Measurements from ENCODE around the gene HOXA13.

DNA sequence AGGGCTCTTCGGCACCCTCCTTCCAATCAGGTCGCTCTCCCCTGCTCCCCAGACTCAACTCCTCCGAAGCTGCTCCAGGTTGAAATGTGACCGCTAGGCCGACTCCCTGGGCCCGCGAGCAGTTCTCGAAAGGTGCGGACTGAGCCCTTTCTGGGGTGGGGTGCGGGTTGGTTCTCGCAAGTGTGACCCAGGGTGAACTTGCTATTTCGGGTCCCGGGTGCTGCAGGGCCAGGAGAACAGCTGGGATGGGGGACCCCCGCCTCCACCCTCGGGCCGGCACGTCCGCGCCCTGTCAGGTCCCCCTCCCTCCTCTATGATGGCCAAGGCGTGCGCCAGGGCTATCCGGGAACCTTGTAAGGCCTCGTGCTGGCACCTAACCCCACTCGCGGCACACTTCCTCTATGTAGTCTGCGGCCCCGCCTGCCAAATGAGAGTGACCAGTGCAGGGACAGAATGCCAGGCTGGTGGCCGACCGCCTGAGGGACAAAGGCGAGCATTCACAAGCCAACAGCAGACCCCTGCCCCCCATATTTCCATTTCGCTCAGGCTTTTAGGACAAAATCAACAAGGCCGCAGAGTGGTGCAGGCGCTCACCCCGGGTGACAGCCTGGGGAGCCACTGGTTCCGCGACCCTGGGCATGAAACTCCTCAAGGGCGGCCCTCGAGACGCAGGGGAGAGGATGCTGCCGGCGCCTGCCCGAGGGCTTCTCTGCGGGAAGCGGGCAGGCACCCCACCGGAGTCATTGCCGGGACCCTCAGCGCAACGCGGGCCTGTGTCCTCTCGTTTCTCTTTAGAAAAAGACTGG lies 13.7 kb upstream of the HOXA13 start:
- no peak for TF ChIP-seq FOXA1 (IDR thresholded peaks at IDR 0.05)
- no peak for TF ChIP-seq SP1 (IDR thresholded peaks at IDR 0.05)
- TF ChIP-seq, protein P1, sequence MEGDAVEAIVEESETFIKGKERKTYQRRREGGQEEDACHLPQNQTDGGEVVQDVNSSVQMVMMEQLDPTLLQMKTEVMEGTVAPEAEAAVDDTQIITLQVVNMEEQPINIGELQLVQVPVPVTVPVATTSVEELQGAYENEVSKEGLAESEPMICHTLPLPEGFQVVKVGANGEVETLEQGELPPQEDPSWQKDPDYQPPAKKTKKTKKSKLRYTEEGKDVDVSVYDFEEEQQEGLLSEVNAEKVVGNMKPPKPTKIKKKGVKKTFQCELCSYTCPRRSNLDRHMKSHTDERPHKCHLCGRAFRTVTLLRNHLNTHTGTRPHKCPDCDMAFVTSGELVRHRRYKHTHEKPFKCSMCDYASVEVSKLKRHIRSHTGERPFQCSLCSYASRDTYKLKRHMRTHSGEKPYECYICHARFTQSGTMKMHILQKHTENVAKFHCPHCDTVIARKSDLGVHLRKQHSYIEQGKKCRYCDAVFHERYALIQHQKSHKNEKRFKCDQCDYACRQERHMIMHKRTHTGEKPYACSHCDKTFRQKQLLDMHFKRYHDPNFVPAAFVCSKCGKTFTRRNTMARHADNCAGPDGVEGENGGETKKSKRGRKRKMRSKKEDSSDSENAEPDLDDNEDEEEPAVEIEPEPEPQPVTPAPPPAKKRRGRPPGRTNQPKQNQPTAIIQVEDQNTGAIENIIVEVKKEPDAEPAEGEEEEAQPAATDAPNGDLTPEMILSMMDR (IDR thresholded peaks at IDR 0.05; ENCODE audit: low read depth, low read length, missing input control): no peak
- no peak for TF ChIP-seq YY1 (IDR thresholded peaks at IDR 0.05)
- no peak for TF ChIP-seq GABPA (IDR thresholded peaks at IDR 0.05 in 1 of 2, conservative IDR thresholded peaks at IDR 0.05 in 1 of 2)
- TF ChIP-seq NR2F2 (IDR thresholded peaks at IDR 0.05): no peak
- TF ChIP-seq, protein P2, sequence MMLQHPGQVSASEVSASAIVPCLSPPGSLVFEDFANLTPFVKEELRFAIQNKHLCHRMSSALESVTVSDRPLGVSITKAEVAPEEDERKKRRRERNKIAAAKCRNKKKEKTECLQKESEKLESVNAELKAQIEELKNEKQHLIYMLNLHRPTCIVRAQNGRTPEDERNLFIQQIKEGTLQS (IDR thresholded peaks at IDR 0.05): no peak
- TF ChIP-seq, protein P3, sequence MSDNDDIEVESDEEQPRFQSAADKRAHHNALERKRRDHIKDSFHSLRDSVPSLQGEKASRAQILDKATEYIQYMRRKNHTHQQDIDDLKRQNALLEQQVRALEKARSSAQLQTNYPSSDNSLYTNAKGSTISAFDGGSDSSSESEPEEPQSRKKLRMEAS (IDR thresholded peaks at IDR 0.05): no peak
- TF ChIP-seq, protein P4, sequence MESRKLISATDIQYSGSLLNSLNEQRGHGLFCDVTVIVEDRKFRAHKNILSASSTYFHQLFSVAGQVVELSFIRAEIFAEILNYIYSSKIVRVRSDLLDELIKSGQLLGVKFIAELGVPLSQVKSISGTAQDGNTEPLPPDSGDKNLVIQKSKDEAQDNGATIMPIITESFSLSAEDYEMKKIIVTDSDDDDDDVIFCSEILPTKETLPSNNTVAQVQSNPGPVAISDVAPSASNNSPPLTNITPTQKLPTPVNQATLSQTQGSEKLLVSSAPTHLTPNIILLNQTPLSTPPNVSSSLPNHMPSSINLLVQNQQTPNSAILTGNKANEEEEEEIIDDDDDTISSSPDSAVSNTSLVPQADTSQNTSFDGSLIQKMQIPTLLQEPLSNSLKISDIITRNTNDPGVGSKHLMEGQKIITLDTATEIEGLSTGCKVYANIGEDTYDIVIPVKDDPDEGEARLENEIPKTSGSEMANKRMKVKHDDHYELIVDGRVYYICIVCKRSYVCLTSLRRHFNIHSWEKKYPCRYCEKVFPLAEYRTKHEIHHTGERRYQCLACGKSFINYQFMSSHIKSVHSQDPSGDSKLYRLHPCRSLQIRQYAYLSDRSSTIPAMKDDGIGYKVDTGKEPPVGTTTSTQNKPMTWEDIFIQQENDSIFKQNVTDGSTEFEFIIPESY (IDR thresholded peaks at IDR 0.05): no peak
- no peak for TF ChIP-seq RAD21 (IDR thresholded peaks at IDR 0.05)
- TF ChIP-seq, protein P5, sequence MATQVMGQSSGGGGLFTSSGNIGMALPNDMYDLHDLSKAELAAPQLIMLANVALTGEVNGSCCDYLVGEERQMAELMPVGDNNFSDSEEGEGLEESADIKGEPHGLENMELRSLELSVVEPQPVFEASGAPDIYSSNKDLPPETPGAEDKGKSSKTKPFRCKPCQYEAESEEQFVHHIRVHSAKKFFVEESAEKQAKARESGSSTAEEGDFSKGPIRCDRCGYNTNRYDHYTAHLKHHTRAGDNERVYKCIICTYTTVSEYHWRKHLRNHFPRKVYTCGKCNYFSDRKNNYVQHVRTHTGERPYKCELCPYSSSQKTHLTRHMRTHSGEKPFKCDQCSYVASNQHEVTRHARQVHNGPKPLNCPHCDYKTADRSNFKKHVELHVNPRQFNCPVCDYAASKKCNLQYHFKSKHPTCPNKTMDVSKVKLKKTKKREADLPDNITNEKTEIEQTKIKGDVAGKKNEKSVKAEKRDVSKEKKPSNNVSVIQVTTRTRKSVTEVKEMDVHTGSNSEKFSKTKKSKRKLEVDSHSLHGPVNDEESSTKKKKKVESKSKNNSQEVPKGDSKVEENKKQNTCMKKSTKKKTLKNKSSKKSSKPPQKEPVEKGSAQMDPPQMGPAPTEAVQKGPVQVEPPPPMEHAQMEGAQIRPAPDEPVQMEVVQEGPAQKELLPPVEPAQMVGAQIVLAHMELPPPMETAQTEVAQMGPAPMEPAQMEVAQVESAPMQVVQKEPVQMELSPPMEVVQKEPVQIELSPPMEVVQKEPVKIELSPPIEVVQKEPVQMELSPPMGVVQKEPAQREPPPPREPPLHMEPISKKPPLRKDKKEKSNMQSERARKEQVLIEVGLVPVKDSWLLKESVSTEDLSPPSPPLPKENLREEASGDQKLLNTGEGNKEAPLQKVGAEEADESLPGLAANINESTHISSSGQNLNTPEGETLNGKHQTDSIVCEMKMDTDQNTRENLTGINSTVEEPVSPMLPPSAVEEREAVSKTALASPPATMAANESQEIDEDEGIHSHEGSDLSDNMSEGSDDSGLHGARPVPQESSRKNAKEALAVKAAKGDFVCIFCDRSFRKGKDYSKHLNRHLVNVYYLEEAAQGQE (IDR thresholded peaks at IDR 0.05): no peak
- TF ChIP-seq TAF1 (conservative IDR thresholded peaks at IDR 0.05): no peak

Measured in liver (tissue), 3 donors.